ENCODE results near the gene PET100. TPM values are rescaled to one million over a fixed set of nuclear protein-coding genes. Genes with fewer than 3 reads are reported as not detected.
A peak's percentile ranks its signal among the peaks of the same experiment; 100 is the strongest.

The PET100 gene
- total RNA-seq, 1 donor from 2014 or later: 139 TPM

GRCh38 chr19:7624810-7625209 lies 4.8 kb upstream of the PET100 start:
- Mint-ChIP-seq H3K4me1 (peaks cover 20% of the 10 kb centered on the region), H3K9me3 (no peaks in the 10 kb centered on the region), H3K27ac (no peak overlapping the region), H3K36me3 (peaks cover 25% of the 10 kb centered on the region), H3K4me3 (no peak overlapping the region), H3K27me3 (ENCODE audit: low read depth) (no peaks in the 10 kb centered on the region)
- DNase-seq (ENCODE audit: low spot score in 2 of 2, unreplicated experiment in 2 of 2): no peak
- TF ChIP-seq, protein P1, sequence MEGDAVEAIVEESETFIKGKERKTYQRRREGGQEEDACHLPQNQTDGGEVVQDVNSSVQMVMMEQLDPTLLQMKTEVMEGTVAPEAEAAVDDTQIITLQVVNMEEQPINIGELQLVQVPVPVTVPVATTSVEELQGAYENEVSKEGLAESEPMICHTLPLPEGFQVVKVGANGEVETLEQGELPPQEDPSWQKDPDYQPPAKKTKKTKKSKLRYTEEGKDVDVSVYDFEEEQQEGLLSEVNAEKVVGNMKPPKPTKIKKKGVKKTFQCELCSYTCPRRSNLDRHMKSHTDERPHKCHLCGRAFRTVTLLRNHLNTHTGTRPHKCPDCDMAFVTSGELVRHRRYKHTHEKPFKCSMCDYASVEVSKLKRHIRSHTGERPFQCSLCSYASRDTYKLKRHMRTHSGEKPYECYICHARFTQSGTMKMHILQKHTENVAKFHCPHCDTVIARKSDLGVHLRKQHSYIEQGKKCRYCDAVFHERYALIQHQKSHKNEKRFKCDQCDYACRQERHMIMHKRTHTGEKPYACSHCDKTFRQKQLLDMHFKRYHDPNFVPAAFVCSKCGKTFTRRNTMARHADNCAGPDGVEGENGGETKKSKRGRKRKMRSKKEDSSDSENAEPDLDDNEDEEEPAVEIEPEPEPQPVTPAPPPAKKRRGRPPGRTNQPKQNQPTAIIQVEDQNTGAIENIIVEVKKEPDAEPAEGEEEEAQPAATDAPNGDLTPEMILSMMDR (IDR thresholded peaks at IDR 0.05; ENCODE audit: unreplicated experiment): no peak

GRCh38 chr19:7625763-7626372 lies 3.7 kb upstream of the PET100 start:
- Mint-ChIP-seq H3K36me3 (peaks cover 25% of the 10 kb centered on the region), H3K9me3 (no peaks in the 10 kb centered on the region), H3K27ac (no peak overlapping the region), H3K4me1 (peaks cover 29% of the 10 kb centered on the region), H3K4me3 (no peak overlapping the region), H3K27me3 (ENCODE audit: low read depth) (no peaks in the 10 kb centered on the region)
- TF ChIP-seq, protein P1 (IDR thresholded peaks at IDR 0.05; ENCODE audit: unreplicated experiment): no peak
- DNase-seq (ENCODE audit: low spot score in 2 of 2, unreplicated experiment in 2 of 2): no peak

DNA sequence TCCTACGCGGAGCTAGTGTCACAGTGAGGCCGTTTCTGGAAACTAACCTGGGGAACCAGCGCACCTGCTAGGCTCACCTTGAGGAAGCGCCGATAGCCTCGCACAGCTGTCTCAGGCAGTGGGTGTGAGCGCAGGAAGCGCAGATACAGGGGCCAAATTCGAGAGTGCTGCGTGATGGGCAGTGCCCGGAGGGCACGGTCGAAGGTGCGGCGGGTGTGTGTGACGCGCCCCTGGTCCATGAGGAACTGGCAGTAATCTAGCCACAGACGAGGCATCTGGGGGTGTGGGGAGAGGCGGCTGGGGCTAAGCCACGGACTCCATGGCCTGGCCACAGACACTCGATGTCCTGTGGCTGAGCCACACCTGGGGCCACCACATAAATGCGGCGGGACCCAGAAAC lies 2.4 kb upstream of the PET100 start:
- H3K36me3 Mint-ChIP-seq: peaks cover 16% of the 10 kb centered on the region
- TF ChIP-seq, protein P1 (IDR thresholded peaks at IDR 0.05; ENCODE audit: unreplicated experiment): no peak
- H3K4me3 Mint-ChIP-seq: peak overlapping the region; percentile 95

DNA sequence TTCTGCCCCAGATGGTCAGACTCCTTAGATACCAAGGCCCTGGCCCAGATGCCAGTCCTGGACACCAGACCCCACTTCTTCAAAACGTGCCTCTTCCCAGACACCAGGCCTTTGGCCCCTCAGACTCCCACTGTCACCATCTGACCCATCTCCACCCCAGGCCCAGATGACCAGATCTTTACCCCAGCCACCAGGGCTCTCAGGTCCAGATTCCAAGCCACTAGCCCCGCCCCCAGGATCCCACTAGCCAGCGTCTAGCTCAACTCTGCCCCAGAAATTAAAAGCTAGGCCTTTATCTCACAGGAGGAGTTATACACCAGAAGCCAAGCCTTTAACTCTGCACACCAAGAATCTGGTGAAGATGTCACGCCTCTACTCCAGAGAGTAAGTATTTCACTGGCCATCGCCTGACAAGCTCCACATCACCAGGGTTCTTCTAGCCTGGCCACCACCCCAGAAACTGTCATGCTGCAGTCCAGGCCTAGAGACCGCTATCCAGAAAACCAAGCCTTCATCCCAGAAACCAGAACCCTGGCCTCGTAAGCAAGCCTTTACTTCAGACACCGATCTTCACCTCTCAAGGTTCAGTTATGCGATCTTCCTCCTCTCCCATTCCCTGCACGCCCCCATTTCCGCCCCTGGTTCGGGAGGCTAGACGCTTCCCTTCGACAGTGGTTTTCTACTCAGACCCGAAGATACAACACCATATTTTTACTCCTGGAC lies 843 bp upstream of the PET100 start:
- no peak for DNase-seq (ENCODE audit: low spot score in 2 of 2, unreplicated experiment in 2 of 2)
- Mint-ChIP-seq H3K36me3 (peaks cover 9% of the 10 kb centered on the region), H3K9me3 (no peaks in the 10 kb centered on the region), H3K27me3 (ENCODE audit: low read depth) (no peaks in the 10 kb centered on the region), H3K4me1 (peaks cover 31% of the 10 kb centered on the region), H3K4me3 (peak overlapping the region; percentile 95), H3K27ac (peak overlapping the region; percentile 99)
- TF ChIP-seq, protein P1 (IDR thresholded peaks at IDR 0.05; ENCODE audit: unreplicated experiment): no peak

More for the DNA sequence above, 2.4 kb upstream of the PET100 start:
- no peaks in the 10 kb centered on the region for H3K27me3 Mint-ChIP-seq (ENCODE audit: low read depth)
- H3K9me3 Mint-ChIP-seq: no peaks in the 10 kb centered on the region
- H3K4me1 Mint-ChIP-seq: peaks cover 31% of the 10 kb centered on the region
- DNase-seq (ENCODE audit: low spot score in 2 of 2, unreplicated experiment in 2 of 2): no peak
- H3K27ac Mint-ChIP-seq: no peak overlapping the region

DNA sequence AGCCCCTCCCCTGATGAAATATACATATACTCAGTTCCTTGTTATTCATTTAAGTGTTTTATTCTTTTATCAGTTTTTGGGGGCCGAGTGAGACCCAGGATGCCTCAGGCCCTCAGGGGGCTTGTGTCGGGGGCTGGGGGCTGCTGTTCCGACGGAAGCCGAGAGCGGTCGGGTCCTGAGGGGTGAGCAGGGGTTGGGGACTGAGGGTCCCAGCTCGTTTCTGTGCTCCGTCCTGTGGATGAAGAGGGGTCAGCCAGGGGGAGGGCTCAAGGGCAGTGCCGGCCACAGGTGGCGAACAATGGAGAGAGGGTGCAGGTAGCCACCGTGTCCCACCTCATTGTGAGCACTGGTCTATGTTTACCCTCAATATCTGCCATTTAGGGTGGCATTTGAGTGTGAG lies 2.0 kb downstream of the PET100 start:
- Mint-ChIP-seq H3K27me3 (ENCODE audit: low read depth) (peaks cover 17% of the 10 kb centered on the region), H3K9me3 (no peaks in the 10 kb centered on the region), H3K36me3 (peaks cover 8% of the 10 kb centered on the region), H3K27ac (no peak overlapping the region), H3K4me1 (peaks cover 33% of the 10 kb centered on the region), H3K4me3 (peak overlapping the region; percentile 44)
- TF ChIP-seq, protein P1 (IDR thresholded peaks at IDR 0.05; ENCODE audit: unreplicated experiment): no peak
- no peak for DNase-seq (ENCODE audit: low spot score in 2 of 2, unreplicated experiment in 2 of 2)
